GM19351 (cell line): ENCODE measurements around the gene OR2A1.
A peak's percentile ranks its signal among the peaks of the same experiment; 100 is the strongest.
"Not testable (repeated sequence)": the region's sequence is repeated elsewhere in the genome, so short reads cannot be mapped to it uniquely, and the experiment has no call there.

Experiments
- ATAC-seq: cut with Tn5 transposase; IDR thresholded peaks from one replicate; pipeline ENCODE4 v1.9.1; 2021; ENCODE audit warnings: mild to moderate bottlenecking, moderate library complexity; ENCODE audit not compliant: unreplicated experiment

OR2A1 gene, protein sequence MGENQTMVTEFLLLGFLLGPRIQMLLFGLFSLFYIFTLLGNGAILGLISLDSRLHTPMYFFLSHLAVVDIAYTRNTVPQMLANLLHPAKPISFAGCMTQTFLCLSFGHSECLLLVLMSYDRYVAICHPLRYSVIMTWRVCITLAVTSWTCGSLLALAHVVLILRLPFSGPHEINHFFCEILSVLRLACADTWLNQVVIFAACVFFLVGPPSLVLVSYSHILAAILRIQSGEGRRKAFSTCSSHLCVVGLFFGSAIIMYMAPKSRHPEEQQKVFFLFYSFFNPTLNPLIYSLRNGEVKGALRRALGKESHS

DNA sequence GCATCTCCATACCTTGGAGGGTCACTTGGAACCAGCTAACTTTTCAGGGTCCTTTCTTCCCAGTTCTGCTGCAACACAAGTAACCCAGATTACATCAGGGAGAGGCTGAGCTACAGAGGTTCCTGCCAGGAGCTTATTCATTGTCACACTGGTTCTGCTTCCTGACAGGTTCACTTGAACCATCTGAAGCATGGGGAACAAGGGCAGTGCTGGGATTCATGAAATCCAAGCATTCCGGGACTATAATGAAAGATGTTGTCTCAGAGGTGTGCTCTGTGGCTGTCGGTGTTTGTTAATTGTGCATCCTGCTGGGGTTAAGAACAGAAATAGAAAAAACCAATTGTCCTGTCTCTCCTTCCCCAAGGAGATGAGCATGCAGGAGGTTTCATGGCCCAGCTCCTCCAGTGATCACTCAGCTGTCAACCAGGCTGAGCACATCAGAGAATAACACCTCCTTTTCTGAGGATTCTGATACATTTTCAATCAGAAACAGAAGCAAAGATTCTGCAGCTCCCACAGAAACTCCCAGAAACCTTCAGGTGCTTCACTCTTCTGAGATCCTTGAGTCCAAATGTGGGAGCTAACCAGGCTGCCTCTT is at the start of gene OR2A1:
OR2A1 (plus strand) TSS at position 548 of the 598 bp plus-strand sequence. CDS start 5,706 bp downstream, outside the sequence.
- ATAC-seq: not testable (repeated sequence)

DNA sequence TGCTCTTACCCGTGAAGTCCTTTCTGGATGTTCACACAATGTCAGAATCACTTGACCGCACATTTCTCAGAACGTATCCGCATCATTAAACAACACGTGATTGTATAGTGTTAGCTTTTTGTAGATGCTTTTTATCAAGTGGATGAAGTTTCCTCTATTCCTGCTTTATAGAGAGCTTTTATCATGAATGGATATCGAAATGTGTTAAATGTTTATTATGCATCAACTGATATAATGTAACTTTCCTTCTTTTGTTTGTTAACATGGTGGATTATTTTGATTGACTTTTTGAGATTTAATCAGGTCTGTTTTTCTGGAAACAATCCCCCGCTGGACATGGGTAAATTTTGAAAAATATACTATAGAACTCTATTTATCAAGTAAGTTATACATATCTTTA is 47.5 kb upstream of the OR2A1 start, which contains the start of gene OR2A7:
OR2A7 (minus strand) TSS at position 101 of the 400 bp plus-strand sequence. CDS start 5,164 bp downstream, outside the sequence.
- not testable (repeated sequence) for ATAC-seq

DNA sequence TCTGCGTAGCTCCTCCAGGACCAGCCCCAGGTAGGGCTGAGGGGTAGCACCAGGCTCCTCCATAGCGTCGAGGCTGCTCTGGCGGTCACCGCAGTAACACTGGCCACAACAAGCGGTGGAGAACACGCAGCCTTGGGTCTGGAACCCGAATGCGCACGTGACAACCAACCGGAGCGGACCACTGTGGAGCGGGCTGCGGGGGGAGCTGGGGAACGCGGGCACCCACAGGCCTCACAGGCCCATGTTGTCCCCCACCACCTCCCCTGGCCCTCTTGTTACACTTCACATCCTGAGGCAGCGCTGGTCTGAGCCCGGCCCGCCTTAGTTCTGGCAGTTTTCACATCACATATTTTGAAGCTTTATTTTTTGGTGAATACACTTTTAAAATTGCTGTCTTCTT is 43.0 kb upstream of the OR2A1 start, which contains the start of gene CTAGE8:
CTAGE8 (minus strand) TSS at position 101 of the 400 bp plus-strand sequence; CDS start at position 63, 38 bp downstream.
- not testable (repeated sequence) for ATAC-seq

DNA sequence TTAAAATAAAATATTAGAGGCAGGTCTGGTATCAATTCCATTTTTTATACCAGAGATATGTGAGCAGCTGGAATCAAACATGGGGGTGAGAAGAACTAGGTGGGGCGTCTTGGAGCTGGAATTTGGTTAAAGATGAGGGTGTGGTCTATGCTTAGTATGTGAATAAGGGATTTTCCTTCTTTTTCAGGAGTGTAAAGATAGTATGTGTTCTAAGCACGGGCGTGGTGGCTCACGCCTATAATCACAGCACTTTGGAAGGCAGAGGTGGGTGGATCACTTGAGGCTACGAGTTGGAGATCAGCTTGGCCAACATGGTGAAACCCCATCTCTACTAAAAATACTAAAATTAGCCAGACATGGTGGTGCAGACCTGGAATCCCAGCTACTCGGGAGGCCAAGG is 36.9 kb upstream of the OR2A1 start:
- ATAC-seq: not testable (repeated sequence)

DNA sequence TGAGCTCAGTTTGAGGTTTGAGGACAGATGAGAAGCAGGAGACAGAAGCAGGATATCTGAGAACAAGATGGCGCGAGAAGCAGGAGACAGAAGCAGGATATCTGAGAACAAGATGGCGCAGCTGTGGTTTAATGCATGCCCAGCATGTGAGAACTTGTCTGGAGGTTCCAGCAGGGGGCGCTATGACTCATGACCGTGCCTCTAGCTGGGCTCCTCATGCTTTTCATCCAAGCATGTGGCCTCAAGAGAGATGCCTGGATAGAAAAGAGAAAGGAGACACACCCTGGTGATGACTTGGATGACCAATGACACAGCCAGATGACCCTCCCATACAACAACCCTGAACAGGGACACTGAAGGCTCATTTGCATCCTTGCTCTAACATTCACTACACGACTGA is 32.2 kb upstream of the OR2A1 start:
- ATAC-seq: peak; percentile 62

DNA sequence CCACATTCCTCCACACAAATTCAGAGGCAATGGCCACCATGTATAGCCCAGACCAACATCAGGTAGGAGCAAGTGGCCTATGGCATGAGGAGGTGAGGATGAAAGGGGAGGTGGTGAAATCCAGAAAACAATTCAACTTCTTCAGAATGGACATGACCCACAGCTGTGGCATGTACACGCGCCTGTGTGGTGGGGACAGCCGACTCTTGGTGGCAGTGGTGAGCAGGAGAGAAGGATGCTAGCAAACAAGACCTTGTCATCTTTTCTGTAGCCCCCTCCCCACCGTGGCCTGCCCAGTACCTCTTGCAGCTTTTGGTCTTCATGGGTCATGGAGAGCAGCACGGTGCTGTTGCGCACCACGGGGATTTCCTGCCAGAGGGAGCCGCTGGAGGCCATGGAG is 30.2 kb upstream of the OR2A1 start:
- ATAC-seq: not testable (repeated sequence)

DNA sequence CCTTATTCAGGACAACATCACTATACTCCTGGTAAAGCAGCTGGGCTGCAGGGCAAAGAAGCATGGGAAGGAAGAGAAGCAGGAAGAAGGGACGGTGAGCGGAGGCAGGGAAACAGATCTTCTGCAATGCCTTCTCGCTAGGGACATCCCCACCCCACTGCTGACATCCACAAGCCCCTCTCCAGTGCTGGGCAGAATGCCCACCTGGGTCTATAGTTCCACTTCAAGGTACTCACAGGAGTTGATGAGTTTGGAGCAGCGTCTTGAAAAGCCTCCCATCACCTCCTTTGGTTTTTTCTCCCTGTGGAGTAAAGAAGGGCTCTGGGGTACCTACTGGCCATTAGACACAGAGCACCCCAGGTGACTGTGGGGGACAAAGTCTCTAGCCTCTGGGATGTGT is 29.7 kb upstream of the OR2A1 start:
- ATAC-seq: not testable (repeated sequence)

DNA sequence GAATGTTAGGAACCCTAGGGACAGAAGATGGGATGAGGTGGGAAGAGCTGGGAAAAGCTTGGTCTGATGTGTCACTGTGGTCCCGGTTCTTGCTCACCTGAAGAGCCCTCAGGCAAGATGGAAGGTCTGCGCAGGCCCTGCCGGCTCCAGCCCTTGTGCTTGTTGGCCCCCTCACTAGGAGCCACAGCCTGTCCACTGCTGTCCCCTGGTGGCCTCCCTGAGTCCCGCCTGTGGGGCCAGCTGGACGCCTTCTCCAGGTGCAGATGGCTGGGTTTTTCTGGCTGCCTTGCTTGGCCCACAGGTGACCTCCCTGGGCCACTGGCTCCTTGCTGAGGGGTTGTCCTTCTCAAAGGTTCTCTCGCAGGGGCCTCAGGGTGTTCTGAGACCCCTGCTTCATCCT is 28.5 kb upstream of the OR2A1 start:
- not testable (repeated sequence) for ATAC-seq

DNA sequence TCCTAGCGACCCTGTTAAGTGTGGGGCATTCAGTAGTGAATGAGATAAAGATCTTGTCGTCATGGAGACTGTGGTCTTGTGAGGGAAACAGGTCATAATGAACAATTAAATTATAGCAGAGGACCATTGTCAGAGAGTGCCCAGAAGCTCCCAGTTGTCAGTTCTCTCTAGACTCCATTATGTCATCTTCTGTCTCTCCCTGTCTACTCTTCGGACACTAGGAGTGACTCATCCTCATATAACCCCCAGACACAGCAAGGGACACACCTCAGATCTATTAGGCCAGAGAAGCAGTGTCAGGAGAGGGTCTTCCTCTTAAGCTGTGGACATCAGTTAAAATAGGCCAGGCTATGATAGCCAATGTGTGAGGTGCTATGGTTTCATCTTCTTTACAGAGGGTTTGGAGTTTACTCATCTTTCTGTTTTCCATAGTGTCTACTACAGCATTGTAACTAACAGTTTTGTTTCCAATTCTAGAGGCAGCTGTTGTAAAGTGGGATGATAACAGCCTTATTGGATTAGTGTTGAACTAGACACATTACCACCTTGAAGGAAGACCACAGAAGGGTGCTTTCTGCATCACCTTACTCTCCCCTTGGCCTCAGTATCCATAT is 24.9 kb upstream of the OR2A1 start:
- not testable (repeated sequence) for ATAC-seq

DNA sequence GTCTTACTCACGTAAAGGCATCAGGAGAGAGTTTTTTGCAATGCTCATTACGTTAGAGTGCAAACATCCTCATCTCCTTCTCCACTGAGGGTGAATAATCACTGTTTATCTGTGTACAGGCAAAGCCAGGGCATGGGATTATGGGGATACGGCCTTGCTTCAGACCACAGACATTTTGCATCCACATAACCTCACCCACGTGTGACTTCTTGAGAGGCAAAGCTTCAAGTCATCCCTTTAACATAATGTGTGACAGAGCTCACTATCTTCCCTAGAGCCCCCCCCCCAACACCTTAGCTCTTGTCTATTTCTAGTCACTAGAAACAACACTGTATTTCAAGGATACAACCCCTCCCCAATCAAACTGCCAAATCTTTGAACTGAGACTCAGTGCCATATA is 20.6 kb upstream of the OR2A1 start:
- not testable (repeated sequence) for ATAC-seq

DNA sequence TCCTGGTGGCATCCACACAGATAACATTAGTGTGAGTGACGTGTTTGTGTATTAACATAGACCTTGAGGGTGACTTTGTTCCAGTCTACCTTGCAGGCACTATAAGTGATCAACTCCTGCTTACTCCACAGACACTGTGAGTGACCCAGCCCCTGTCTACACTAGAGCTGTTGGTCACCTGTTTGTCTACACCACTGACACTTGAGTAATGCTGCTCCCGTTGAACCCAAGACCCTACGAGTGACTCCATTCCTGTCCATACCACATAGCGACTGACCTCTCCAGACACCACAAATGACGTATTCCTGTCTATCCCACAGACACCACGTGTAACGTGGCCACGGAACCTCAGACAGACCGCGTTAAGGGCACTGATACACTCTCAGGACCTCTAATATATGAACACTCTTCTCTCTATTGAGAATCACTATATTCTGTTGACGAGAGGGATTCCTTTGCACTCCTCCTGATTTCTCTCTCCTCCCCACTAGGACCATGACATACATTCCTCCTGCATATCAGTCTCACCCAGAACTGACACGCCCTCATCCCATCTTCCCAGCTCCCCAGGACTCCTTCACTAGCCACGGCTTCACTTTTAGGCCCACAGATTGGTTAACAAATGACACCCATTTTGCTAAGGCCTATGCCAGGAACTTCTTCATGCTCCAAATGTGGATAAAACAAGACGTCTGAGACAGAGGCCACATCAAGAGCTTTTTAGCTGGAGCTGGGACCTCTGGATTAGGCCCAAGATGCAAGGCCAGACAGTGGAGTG is 19.6 kb upstream of the OR2A1 start:
- ATAC-seq: not testable (repeated sequence)

DNA sequence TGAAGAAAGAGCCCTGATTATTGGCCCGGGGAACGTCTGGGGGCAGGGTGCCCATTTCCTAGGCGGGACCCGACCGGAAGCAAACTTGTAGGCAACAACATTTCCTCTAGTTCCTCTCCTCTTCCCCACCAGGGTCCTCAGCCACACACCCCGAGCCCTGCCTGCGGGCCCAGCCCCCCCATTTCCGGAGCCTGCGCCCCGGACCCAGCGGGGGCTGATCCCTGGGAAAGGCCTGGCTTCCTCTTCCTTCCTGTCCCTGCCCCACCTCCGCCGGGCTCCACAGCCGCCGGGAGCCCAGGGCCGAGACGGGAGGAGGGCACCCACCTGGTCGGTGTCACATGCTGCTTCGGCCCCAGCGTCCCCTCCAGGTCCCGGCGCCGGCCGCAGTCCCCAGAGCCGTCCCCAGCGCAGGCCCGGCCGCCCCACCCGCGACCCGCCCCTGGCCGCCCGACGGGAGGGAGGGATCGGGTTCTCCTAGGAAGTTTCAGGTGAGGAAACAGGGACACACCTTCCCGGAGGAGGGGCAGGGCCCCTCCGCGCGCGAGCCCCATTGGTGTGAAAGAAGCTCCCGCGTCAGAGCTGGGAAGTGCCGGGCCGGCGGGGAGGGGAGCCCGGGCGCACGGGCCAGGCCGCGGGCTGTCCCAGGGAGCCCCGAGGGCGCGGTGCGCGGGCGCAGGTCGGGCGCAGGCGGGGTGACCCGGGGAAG is 18.3 kb upstream of the OR2A1 start:
- ATAC-seq: peak; percentile 73

DNA sequence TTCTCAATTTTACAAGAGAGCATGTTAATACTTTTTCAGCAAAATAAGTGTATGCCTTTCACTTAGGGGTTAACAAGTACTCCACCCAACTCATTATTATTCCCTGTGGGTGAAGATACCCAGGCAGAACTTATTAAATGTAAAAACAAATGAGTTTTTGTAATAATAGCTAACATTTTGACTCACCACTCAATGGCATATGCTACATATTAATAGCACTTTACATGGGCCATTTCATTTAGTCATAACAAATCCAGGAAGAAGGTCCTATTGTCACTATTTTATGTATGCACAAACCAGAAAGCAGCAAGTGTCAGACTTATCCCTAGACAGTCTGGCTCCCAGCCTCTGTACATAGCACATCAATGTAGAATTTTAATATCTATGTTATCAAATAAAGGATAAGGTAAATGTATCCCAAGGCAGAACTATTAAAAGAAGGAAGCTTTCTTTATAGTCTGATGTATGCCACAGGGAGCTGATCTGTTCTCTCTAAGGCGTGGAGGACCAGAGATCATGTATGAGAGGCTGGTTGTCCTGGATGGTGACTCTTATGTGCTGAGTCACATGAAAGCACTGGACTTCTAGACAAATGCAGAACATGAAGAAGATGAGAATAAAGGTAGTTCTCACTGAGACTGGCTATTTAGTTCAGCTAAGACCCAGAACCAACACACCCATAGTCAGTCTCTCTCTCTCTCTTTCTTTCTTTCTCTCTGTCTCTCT is 9.5 kb upstream of the OR2A1 start:
- ATAC-seq: not testable (repeated sequence)

DNA sequence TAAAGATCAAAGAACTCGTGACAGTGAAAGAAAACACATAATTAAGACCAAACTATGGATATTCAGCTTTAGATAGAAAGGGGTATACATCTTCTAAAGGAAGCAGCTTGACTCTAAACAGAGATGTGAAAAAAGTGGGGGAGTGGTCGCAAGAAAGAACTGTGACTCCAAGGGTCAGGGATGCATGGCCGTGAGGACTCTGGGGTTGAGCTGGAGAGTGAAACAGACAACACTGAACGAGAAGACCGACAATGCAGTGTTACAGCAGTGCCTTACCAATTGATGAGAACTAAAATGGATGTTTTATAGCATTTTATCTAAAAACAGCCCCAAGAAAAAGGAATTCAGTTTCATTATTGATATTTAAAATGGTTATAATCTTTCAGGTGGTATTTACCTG is 8.6 kb upstream of the OR2A1 start:
- not testable (repeated sequence) for ATAC-seq

DNA sequence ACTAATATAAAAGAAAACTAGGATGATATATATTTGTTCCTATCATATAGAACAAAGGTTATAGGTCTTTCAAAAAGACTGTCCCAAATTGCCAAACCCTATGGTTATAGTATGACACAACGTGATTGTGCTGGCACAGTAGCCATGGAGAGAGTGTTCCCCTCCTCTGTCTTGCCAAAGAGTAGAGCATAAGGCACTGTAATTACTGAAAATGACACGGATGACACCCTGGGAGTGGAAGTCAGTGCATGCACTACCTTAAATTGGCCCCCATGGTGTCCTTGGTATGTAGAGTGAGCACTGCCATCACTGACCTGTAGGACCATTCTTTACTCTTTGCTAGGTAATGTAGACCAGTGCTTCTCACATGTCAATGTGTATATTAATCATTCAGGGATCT is 7.1 kb upstream of the OR2A1 start:
- ATAC-seq: not testable (repeated sequence)

DNA sequence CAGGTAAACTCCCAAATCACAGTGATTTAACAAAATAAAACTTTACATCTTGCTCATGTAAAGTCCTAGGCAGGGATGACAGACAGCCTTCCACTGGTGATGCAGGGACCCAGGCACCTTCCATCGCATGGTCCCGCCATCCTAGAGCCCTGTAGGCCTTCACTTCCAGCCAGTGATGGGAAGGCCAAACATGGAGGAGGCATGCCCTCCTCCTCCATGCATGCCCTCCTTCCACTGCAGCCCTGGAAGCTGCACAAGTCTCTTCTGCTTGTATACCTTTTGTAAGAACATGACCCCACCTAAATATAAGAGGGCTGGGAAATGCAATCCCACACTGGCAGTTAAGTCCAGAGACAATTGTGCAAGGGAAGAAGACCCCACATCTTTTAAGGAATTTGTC is 2.5 kb upstream of the OR2A1 start:
- ATAC-seq: not testable (repeated sequence)

DNA sequence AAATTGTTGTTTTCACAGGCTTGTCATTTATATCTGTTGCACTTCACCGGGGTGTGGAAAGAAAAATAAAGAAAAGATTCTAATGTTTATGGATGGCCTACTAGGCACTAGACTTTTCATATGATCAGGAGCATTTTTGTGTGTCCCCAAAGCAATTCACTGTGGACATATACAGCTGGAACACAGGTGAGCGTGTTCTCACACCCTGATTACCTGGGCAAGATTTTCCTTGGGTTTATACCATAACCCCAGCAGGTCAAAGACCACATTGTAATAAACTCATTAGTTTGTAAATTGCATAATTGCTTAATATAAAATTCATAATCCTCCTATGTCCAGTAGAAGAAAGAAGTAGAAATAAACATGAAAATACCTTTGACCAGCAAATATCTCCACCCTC is 1.0 kb upstream of the OR2A1 start:
- not testable (repeated sequence) for ATAC-seq

DNA sequence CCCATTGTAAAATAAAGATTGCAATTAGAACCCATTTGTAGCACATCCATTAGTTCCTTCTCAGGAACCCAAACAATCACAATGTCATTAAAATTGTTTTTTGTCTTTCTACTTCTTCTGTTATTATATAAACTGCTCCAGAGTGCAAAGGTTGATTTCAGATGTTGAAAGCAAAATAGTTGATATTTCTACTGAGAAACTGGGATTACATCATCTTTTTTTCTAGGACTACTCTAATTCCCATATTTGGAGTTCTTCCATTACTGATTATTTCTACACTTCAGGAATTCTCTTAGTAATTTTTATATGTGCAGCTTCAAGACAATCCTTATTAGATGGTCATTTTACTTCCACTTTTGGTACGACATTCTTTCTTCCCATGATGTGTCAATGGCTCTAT is 5.3 kb downstream of the OR2A1 start:
- ATAC-seq: not testable (repeated sequence)

DNA sequence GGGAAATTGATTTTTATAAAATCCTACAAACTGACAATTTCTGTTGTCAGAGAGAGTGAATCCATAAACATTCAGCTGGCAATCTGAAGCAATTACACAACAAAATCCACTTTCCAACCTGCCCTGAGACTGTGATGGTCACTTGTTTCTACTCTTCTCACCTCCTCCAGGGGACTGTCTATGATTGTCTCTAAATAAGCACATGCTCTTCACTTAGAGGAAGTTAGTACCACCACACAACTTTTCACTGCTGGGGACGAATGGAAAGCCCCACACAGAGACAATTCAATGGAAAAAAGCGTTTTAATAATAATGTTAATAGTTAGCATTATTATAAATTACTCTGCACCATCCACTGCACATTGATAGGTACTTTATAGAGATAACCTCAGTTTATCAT is 7.3 kb downstream of the OR2A1 start:
- ATAC-seq: not testable (repeated sequence)
